SU-DHL-6 (cell line): ENCODE measurements around the gene SYTL5.

ENCODE experiments used
- EZH2phosphoT487 ChIP-seq: fragments of 200-600 bp; sonication (generic), shearing (Covaris generic); conservative IDR thresholded peaks from 2 replicates; pipeline ENCODE4 v1.6.1; 2018; ENCODE audit warnings: mild to moderate bottlenecking, antibody characterized with exemption, low read length, moderate library complexity, mixed read lengths
- TF ChIP-seq, protein P1 (sequence below): fragments of 200-600 bp; sonication (generic); IDR thresholded peaks from one replicate; pipeline ENCODE4 v1.5.1; 2017; ENCODE audit warnings: antibody characterized with exemption, mild to moderate bottlenecking, low read length, moderate library complexity; ENCODE audit not compliant: insufficient read depth, poor library complexity, severe bottlenecking

GRCh38 chrX:38052096-38052495, 45.7 kb downstream of the SYTL5 start:
- TF ChIP-seq, protein P1, sequence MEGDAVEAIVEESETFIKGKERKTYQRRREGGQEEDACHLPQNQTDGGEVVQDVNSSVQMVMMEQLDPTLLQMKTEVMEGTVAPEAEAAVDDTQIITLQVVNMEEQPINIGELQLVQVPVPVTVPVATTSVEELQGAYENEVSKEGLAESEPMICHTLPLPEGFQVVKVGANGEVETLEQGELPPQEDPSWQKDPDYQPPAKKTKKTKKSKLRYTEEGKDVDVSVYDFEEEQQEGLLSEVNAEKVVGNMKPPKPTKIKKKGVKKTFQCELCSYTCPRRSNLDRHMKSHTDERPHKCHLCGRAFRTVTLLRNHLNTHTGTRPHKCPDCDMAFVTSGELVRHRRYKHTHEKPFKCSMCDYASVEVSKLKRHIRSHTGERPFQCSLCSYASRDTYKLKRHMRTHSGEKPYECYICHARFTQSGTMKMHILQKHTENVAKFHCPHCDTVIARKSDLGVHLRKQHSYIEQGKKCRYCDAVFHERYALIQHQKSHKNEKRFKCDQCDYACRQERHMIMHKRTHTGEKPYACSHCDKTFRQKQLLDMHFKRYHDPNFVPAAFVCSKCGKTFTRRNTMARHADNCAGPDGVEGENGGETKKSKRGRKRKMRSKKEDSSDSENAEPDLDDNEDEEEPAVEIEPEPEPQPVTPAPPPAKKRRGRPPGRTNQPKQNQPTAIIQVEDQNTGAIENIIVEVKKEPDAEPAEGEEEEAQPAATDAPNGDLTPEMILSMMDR, result no peak
- TF ChIP-seq EZH2phosphoT487, result no peak
